Tibial artery (tissue), 4 donors: Measurements from ENCODE around the gene FOXJ1.
A peak's percentile ranks its signal among the peaks of the same experiment; 100 is the strongest.

Source experiments
- DNase-seq, 2 donors: peaks; one replicate each; pipeline ENCODE4 v3.0.0-alpha.2; 2019
- H3K27ac ChIP-seq, 2 donors: fragments of 200-600 bp; sonication (generic) in 1 of 2; 1 replicate in 1 of 2; 2 replicates in 1 of 2; pipeline ENCODE4 v1.5.1; 2018 to 2019; ENCODE audit warnings: mild to moderate bottlenecking in 1 of 2
- H3K27me3 ChIP-seq, 2 donors: fragments of 200-600 bp; sonication (generic) in 1 of 2; one replicate each; pipeline versions ENCODE4 v1.5.1 to v1.6.0; 2016 to 2019
- H3K36me3 ChIP-seq, 3 donors: fragments of 200-600 bp; sonication (generic) in 2 of 3; one replicate each; pipeline ENCODE4 v1.5.1; 2016 to 2019; ENCODE audit warnings: mild to moderate bottlenecking in 2 of 3
- H3K4me1 ChIP-seq, 4 donors: fragments of 200-600 bp; sonication (generic) in 2 of 4; 1 replicate in 3 of 4; 2 replicates in 1 of 4; pipeline ENCODE4 v1.5.1; 2016 to 2019
- H3K4me3 ChIP-seq, 2 donors: fragments of 200-600 bp; sonication (generic) in 1 of 2; 1 replicate in 1 of 2; 2 replicates in 1 of 2; pipeline ENCODE4 v1.5.1; 2018 to 2019; ENCODE audit warnings: mild to moderate bottlenecking in 2 of 2
- H3K9me3 ChIP-seq, 3 donors: fragments of 200-600 bp; sonication (generic) in 1 of 3; one replicate each; pipeline ENCODE4 v1.5.1; 2016 to 2019
- CTCF ChIP-seq, 2 experiments: fragments of 200-600 bp in 1 of 2; fragments of 450-650 bp in 1 of 2; IDR thresholded peaks; one replicate each; pipeline ENCODE4 v1.5.1; 2017 to 2019; ENCODE audit warnings: antibody characterized with exemption in 2 of 2, mild to moderate bottlenecking in 1 of 2, moderate library complexity in 1 of 2
- intact Hi-C: fragments of 100-400 bp; cut with DNase I; formaldehyde crosslinking; loops from one replicate; pipeline ENCODE4 v1.15.0; 2023; ENCODE audit warnings: low total_unique reads

The FOXJ1 gene

GRCh38 chr17:76157759-76158158 lies 16.7 kb upstream of the FOXJ1 start:
- H3K9me3 ChIP-seq = no peaks in the 10 kb centered on the region
- peak in 1 of 2 donors; percentile 20 for DNase-seq
- no peaks in the 10 kb centered on the region for H3K4me1 ChIP-seq
- no peak overlapping the region for H3K4me3 ChIP-seq
- intact Hi-C loops = no loop called here
- H3K27ac ChIP-seq = no peak overlapping the region
- TF ChIP-seq CTCF (IDR thresholded peaks at IDR 0.05) = no peak
- H3K27me3 ChIP-seq = peaks cover 0 to 24% of the 10 kb centered on the region in 2 donors
- no peaks in the 10 kb centered on the region for H3K36me3 ChIP-seq

- intact Hi-C loops = no loop called here
- DNase-seq = peak in 1 of 2 donors; percentile 31
- no peaks in the 10 kb centered on the region for H3K36me3 ChIP-seq
Measured at GRCh38 chr17:76156662-76156991, 15.6 kb upstream of the FOXJ1 start.

GRCh38 chr17:76155988-76156661 lies 15.1 kb upstream of the FOXJ1 start:
- no peaks in the 10 kb centered on the region for H3K36me3 ChIP-seq
- no peak overlapping the region for H3K4me3 ChIP-seq
- no peaks in the 10 kb centered on the region for H3K4me1 ChIP-seq
- no peaks in the 10 kb centered on the region for H3K9me3 ChIP-seq
- TF ChIP-seq CTCF (IDR thresholded peaks at IDR 0.05) = no peak
- peak in 1 of 2 donors; percentile 46 for DNase-seq
- intact Hi-C loops = no loop called here
- H3K27ac ChIP-seq = no peak overlapping the region
- H3K27me3 ChIP-seq = peaks cover 0 to 24% of the 10 kb centered on the region in 2 donors

More at GRCh38 chr17:76156662-76156991, 15.6 kb upstream of the FOXJ1 start:
- H3K27ac ChIP-seq = no peak overlapping the region
- peaks cover 0 to 24% of the 10 kb centered on the region in 2 donors for H3K27me3 ChIP-seq
- no peak overlapping the region for H3K4me3 ChIP-seq
- no peak for TF ChIP-seq CTCF (IDR thresholded peaks at IDR 0.05)
- no peaks in the 10 kb centered on the region for H3K4me1 ChIP-seq
- H3K9me3 ChIP-seq = no peaks in the 10 kb centered on the region

GRCh38 chr17:76154936-76155845 lies 14.1 kb upstream of the FOXJ1 start:
- no peaks in the 10 kb centered on the region for H3K36me3 ChIP-seq
- DNase-seq = peak in 1 of 2 donors; percentile 51
- no peak overlapping the region for H3K4me3 ChIP-seq
- TF ChIP-seq CTCF (IDR thresholded peaks at IDR 0.05) = no peak
- no peak overlapping the region for H3K27ac ChIP-seq
- H3K27me3 ChIP-seq = peaks cover 0 to 24% of the 10 kb centered on the region in 2 donors
- no peaks in the 10 kb centered on the region for H3K4me1 ChIP-seq
- intact Hi-C loops = no loop called here
- H3K9me3 ChIP-seq = no peaks in the 10 kb centered on the region

- Histone ChIP-seq H3K9me3 (no peaks in the 10 kb centered on the region), H3K4me1 (no peaks in the 10 kb centered on the region), H3K36me3 (no peaks in the 10 kb centered on the region), H3K4me3 (no peak overlapping the region), H3K27ac (no peak overlapping the region), H3K27me3 (peaks cover 0 to 29% of the 10 kb centered on the region in 2 donors)
- intact Hi-C loops = no loop called here
- DNase-seq = no peak
- TF ChIP-seq CTCF (IDR thresholded peaks at IDR 0.05) = no peak
Measured at GRCh38 chr17:76154292-76154691, 13.2 kb upstream of the FOXJ1 start.
